SU-DHL-6 (cell line): ENCODE results near the gene SORBS2.

ENCODE experiments used
- CTCF ChIP-seq: fragments of 200-600 bp; sonication (generic); IDR thresholded peaks from one replicate; pipeline ENCODE4 v1.5.1; 2017; ENCODE audit warnings: antibody characterized with exemption, mild to moderate bottlenecking, low read length, moderate library complexity; ENCODE audit not compliant: insufficient read depth, poor library complexity, severe bottlenecking
- EZH2phosphoT487 ChIP-seq: fragments of 200-600 bp; sonication (generic), shearing (Covaris generic); conservative IDR thresholded peaks from 2 replicates; pipeline ENCODE4 v1.6.1; 2018; ENCODE audit warnings: mild to moderate bottlenecking, antibody characterized with exemption, low read length, moderate library complexity, mixed read lengths

GRCh38 chr4:185583813-185584212 is 228.2 kb downstream of the SORBS2 start:
- TF ChIP-seq CTCF = no peak
- no peak for TF ChIP-seq EZH2phosphoT487
